Cardiac muscle cell (in vitro differentiated cells and primary cell): ENCODE data around the gene FSD1. TPM values are rescaled to one million over a fixed set of nuclear protein-coding genes. Genes with fewer than 3 reads are reported as not detected.
A peak's percentile ranks its signal among the peaks of the same experiment; 100 is the strongest.

ENCODE experiments used
- DNase-seq, 2 donors: peaks; one replicate each; pipeline versions ENCODE4 v3.0.0 to v3.0.0-alpha.2; 2010 to 2017; ENCODE audit warnings: low read depth in 1 of 2, low spot score in 1 of 2
- H3K27ac ChIP-seq: fragments of 200-600 bp; sonication (generic); 2 replicates; pipeline ENCODE4 v1.5.1; 2016
- H3K27me3 ChIP-seq: fragments of 200-600 bp; sonication (generic); 2 replicates; pipeline ENCODE4 v1.6.0; 2016; ENCODE audit warnings: control low read depth
- H3K36me3 ChIP-seq: fragments of 200-600 bp; sonication (generic); 2 replicates; pipeline ENCODE4 v1.5.1; 2016; ENCODE audit warnings: control low read depth
- H3K4me1 ChIP-seq: fragments of 200-600 bp; sonication (generic); 2 replicates; pipeline ENCODE4 v1.8.1; 2017; ENCODE audit warnings: low read depth, mild to moderate bottlenecking, mixed run types
- H3K4me3 ChIP-seq: fragments of 200-600 bp; sonication (generic); 2 replicates; pipeline ENCODE4 v1.5.1; 2016; ENCODE audit warnings: mild to moderate bottlenecking
- H3K9me3 ChIP-seq: fragments of 200-600 bp; sonication (generic); 2 replicates; pipeline ENCODE4 v1.5.1; 2017; ENCODE audit warnings: low read depth, mild to moderate bottlenecking, control low read depth
- CTCF ChIP-seq: IDR thresholded peaks from 2 replicates; pipeline ENCODE4 v1.5.1; 2012; ENCODE audit warnings: low read depth, mild to moderate bottlenecking, low read length
- polyA plus RNA-seq: library from polyadenylated mRNA; unstranded; fragments of >200 nt; fragmentation: Nextera tagmentation; extraction: Ambion mirVana; gene quantifications from 2 replicates; pipeline ENCODE4 v1.2.1, GENCODE V29; 2016
- total RNA-seq: library from RNA; depleted of rRNA; stranded (reverse); fragments of >200 nt; gene quantifications from 2 replicates; pipeline ENCODE4 v1.2.3, GENCODE V29; 2016

FSD1 gene
- total and polyA plus RNA-seq, 2 experiments from 2014 or later: 18.5 to 24.7 TPM

- DNase-seq: no peak
- Histone ChIP-seq H3K27ac (no peak overlapping the region), H3K9me3 (no peaks in the 10 kb centered on the region), H3K36me3 (peaks cover 3% of the 10 kb centered on the region), H3K27me3 (no peaks in the 10 kb centered on the region), H3K4me1 (no peaks in the 10 kb centered on the region), H3K4me3 (no peak overlapping the region)
- no peak for TF ChIP-seq CTCF
These were observed 39.6 kb upstream of the FSD1 start for GRCh38 chr19:4264812-4265211.

- TF ChIP-seq CTCF: no peak
- Histone ChIP-seq H3K27me3 (no peaks in the 10 kb centered on the region), H3K9me3 (no peaks in the 10 kb centered on the region), H3K36me3 (no peaks in the 10 kb centered on the region), H3K4me3 (no peak overlapping the region), H3K27ac (no peak overlapping the region), H3K4me1 (no peaks in the 10 kb centered on the region)
- no peak for DNase-seq
These were observed 38.0 kb upstream of the FSD1 start for GRCh38 chr19:4266253-4267000.

- Histone ChIP-seq H3K27ac (no peak overlapping the region), H3K4me3 (no peak overlapping the region), H3K4me1 (no peaks in the 10 kb centered on the region), H3K27me3 (no peaks in the 10 kb centered on the region), H3K9me3 (no peaks in the 10 kb centered on the region), H3K36me3 (no peaks in the 10 kb centered on the region)
- DNase-seq: peak; percentile 45 to 72
- peak; percentile 79 for TF ChIP-seq CTCF
These were observed 37.1 kb upstream of the FSD1 start for GRCh38 chr19:4267101-4267900.

GRCh38 chr19:4267901-4268815, 36.2 kb upstream of the FSD1 start:
- DNase-seq: no peak
- no peak for TF ChIP-seq CTCF
- Histone ChIP-seq H3K27ac (no peak overlapping the region), H3K27me3 (no peaks in the 10 kb centered on the region), H3K9me3 (no peaks in the 10 kb centered on the region), H3K4me1 (no peaks in the 10 kb centered on the region), H3K4me3 (no peak overlapping the region), H3K36me3 (no peaks in the 10 kb centered on the region)

GRCh38 chr19:4268816-4269430, 35.5 kb upstream of the FSD1 start:
- no peak overlapping the region for H3K4me3 ChIP-seq
- no peaks in the 10 kb centered on the region for H3K27me3 ChIP-seq
- H3K27ac ChIP-seq: no peak overlapping the region
- no peak for TF ChIP-seq CTCF
- no peak for DNase-seq
- no peaks in the 10 kb centered on the region for H3K9me3 ChIP-seq
- no peaks in the 10 kb centered on the region for H3K4me1 ChIP-seq
- no peaks in the 10 kb centered on the region for H3K36me3 ChIP-seq
